Breast epithelium (tissue), 4 donors: Measurements from ENCODE around the gene UST. TPM values are rescaled to one million over a fixed set of nuclear protein-coding genes. Genes with fewer than 3 reads are reported as not detected.

Experiments
- DNase-seq, 2 donors: peaks; one replicate each; pipeline ENCODE4 v3.0.0-alpha.2; 2019; ENCODE audit warnings: low spot score in 2 of 2
- H3K27ac ChIP-seq, 2 donors: fragments of 200-600 bp; sonication (generic) in 1 of 2; one replicate each; pipeline ENCODE4 v1.5.1; 2016 to 2019; ENCODE audit warnings: mild to moderate bottlenecking in 1 of 2
- H3K27me3 ChIP-seq, 2 donors: fragments of 200-600 bp; sonication (generic) in 1 of 2; one replicate each; pipeline versions ENCODE4 v1.5.1 to v1.6.0; 2017 to 2019; ENCODE audit warnings: control low read depth in 1 of 2, mild to moderate bottlenecking in 1 of 2
- H3K36me3 ChIP-seq: fragments of 200-600 bp; one replicate; pipeline ENCODE4 v1.5.1; 2019
- H3K4me1 ChIP-seq, 2 donors: fragments of 200-600 bp; sonication (generic); one replicate each; pipeline ENCODE4 v1.5.1; 2016 to 2019; ENCODE audit warnings: control low read depth in 1 of 2
- H3K4me3 ChIP-seq, 3 donors: fragments of 200-600 bp; sonication (generic); 1 replicate in 2 of 3; 2 replicates in 1 of 3; pipeline ENCODE4 v1.5.1; 2016 to 2019; ENCODE audit warnings: mild to moderate bottlenecking in 3 of 3, moderate library complexity in 2 of 3
- H3K9me3 ChIP-seq, 2 donors: fragments of 200-600 bp; sonication (generic) in 1 of 2; one replicate each; pipeline ENCODE4 v1.5.1; 2016 to 2019; ENCODE audit warnings: control low read depth in 1 of 2
- CTCF ChIP-seq, 3 donors: fragments of 450-650 bp; IDR thresholded peaks; one replicate each; pipeline ENCODE4 v1.5.1; 2016 to 2017; ENCODE audit warnings: antibody characterized with exemption in 3 of 3, mild to moderate bottlenecking in 3 of 3, moderate library complexity in 3 of 3
- POLR2A ChIP-seq: fragments of 450-650 bp; IDR thresholded peaks from one replicate; pipeline ENCODE4 v1.6.1; 2016; ENCODE audit warnings: antibody characterized with exemption, mild to moderate bottlenecking, moderate library complexity
- POLR2AphosphoS5 ChIP-seq, 3 donors: sonication (generic); formaldehyde crosslinking; IDR thresholded peaks; one replicate each; pipeline ENCODE4 v1.6.1; 2017; ENCODE audit warnings: antibody characterized with exemption in 3 of 3
- intact Hi-C: fragments of 100-400 bp; cut with DNase I; formaldehyde crosslinking; loops from one replicate; pipeline ENCODE4 v1.15.1; 2023; ENCODE audit warnings: low total_unique reads
- total RNA-seq, 3 donors: library from RNA; depleted of rRNA; stranded (reverse); fragments of >200 nt; gene quantifications; one replicate each; pipeline ENCODE4 v1.1.0, GENCODE V29; 2016

Gene UST
- total RNA-seq, 3 donors from 2014 or later = 10.5 to 28.8 (median 13.2) TPM

DNA sequence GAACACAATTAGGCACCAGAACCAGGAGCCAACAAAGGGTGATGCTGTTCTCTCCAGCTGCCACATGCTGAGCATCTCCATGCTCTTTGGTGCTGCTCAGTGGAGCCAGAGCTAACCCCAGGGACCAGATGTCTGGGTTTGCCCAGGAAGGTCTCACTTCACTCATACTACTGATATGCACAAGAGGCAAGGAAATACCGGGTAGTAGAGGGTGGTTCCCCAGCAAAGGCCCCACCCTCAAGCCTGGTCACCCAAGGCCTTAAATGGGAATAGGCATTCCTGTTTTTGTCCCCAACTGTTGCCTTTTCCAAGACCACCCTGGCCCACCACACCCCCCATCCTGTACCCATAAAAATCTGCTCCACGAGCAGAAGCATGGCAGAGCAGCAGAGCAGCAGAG is 366.1 kb downstream of the UST start:
- DNase-seq = no peak
- H3K36me3 ChIP-seq = no peaks in the 10 kb centered on the region
- TF ChIP-seq POLR2AphosphoS5 (IDR thresholded peaks at IDR 0.05) (no peak), CTCF (IDR thresholded peaks at IDR 0.05) (no peak), POLR2A (no peak)

DNA sequence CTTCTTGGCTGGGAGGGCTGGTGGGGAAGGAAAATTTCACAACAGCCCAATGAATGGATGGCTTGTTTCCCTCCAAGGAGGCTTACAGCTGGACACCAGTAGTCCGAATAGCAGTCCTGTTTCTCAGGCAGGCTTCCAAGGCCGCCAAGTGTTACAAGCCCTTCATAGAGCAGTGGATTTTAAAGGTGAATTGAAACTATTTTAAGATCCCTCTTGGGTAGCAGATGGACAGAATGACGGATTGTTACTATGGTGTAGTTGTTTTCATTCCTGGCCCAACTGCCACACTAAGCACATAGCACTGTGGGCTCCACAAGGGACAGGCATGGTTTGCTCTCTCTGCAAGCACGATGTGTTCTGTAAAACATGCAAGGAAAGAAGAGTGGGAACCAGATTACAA is 367.3 kb downstream of the UST start:
- Histone ChIP-seq H3K4me1 (no peaks in the 10 kb centered on the region), H3K36me3 (no peaks in the 10 kb centered on the region), H3K9me3 (no peaks in the 10 kb centered on the region), H3K27me3 (no peaks in the 10 kb centered on the region), H3K27ac (peak overlapping the region in 1 of 2 donors; percentile 73), H3K4me3 (no peak overlapping the region)
- intact Hi-C loops = no loop called here
- peak; percentile 54 to 84 for DNase-seq
- TF ChIP-seq POLR2AphosphoS5 (IDR thresholded peaks at IDR 0.05) (no peak), POLR2A (no peak), CTCF (IDR thresholded peaks at IDR 0.05) (no peak)

More for the DNA sequence above, 366.1 kb downstream of the UST start:
- H3K9me3 ChIP-seq = no peaks in the 10 kb centered on the region
- no peaks in the 10 kb centered on the region for H3K27me3 ChIP-seq
- no peak overlapping the region for H3K4me3 ChIP-seq
- H3K27ac ChIP-seq = peak overlapping the region; percentile 66 to 73
- no peaks in the 10 kb centered on the region for H3K4me1 ChIP-seq
- intact Hi-C loops = no loop called here

GRCh38 chr6:149118737-149119653 is 372.2 kb downstream of the UST start:
- no peak for DNase-seq
- intact Hi-C loops = no loop called here
- Histone ChIP-seq H3K4me1 (no peaks in the 10 kb centered on the region), H3K36me3 (no peaks in the 10 kb centered on the region), H3K9me3 (no peaks in the 10 kb centered on the region), H3K4me3 (no peak overlapping the region), H3K27ac (no peak overlapping the region), H3K27me3 (no peaks in the 10 kb centered on the region)
- TF ChIP-seq POLR2AphosphoS5 (IDR thresholded peaks at IDR 0.05) = no peak
- TF ChIP-seq POLR2A = no peak
- TF ChIP-seq CTCF (IDR thresholded peaks at IDR 0.05) = no peak

- Histone ChIP-seq H3K4me1 (no peaks in the 10 kb centered on the region), H3K27ac (no peak overlapping the region), H3K4me3 (no peak overlapping the region), H3K9me3 (no peaks in the 10 kb centered on the region), H3K36me3 (no peaks in the 10 kb centered on the region), H3K27me3 (no peaks in the 10 kb centered on the region)
- intact Hi-C loops = no loop called here
- DNase-seq = no peak
- TF ChIP-seq CTCF (IDR thresholded peaks at IDR 0.05) (no peak), POLR2AphosphoS5 (IDR thresholded peaks at IDR 0.05) (no peak), POLR2A (no peak)
Measured at GRCh38 chr6:149122850-149123821, 376.3 kb downstream of the UST start.
